GM18907 (cell line): ENCODE data around the gene CREBBP.
"Not testable (repeated sequence)": the region's sequence is repeated elsewhere in the genome, so short reads cannot be mapped to it uniquely, and the experiment has no call there.

Experiments
- ATAC-seq: cut with Tn5 transposase; IDR thresholded peaks from one replicate; pipeline ENCODE4 v1.9.1; 2021; ENCODE audit warnings: mild to moderate bottlenecking, moderate library complexity; ENCODE audit not compliant: unreplicated experiment

Gene CREBBP

GRCh38 chr16:3880623-3881498 is at the start of gene CREBBP:
TSS of gene CREBBP (minus strand) at chr16:3880713. CDS start at chr16:3879916, 797 bp downstream.
- ATAC-seq: peak; percentile 79

GRCh38 chr16:3927147-3927546 is 46.6 kb upstream of the CREBBP start:
- ATAC-seq: not testable (repeated sequence)

GRCh38 chr16:3924763-3925162 is 44.2 kb upstream of the CREBBP start:
- no peak for ATAC-seq

GRCh38 chr16:3922241-3922640 is 41.7 kb upstream of the CREBBP start:
- no peak for ATAC-seq

GRCh38 chr16:3920206-3920605 is 39.7 kb upstream of the CREBBP start:
- no peak for ATAC-seq

- ATAC-seq: no peak
These were observed 38.9 kb upstream of the CREBBP start for GRCh38 chr16:3919413-3919812.

GRCh38 chr16:3915426-3916260 is 35.1 kb upstream of the CREBBP start:
- no peak for ATAC-seq

- ATAC-seq: no peak
These were observed 32.4 kb upstream of the CREBBP start for GRCh38 chr16:3912897-3913296.

- no peak for ATAC-seq
These were observed 31.9 kb upstream of the CREBBP start for GRCh38 chr16:3912373-3912772.

GRCh38 chr16:3911741-3912140 is 31.2 kb upstream of the CREBBP start:
- ATAC-seq: not testable (repeated sequence)

- ATAC-seq: no peak
These were observed 29.5 kb upstream of the CREBBP start for GRCh38 chr16:3909791-3910583.

- ATAC-seq: no peak
These were observed 28.5 kb upstream of the CREBBP start for GRCh38 chr16:3908951-3909437.

GRCh38 chr16:3907586-3907985 is 27.1 kb upstream of the CREBBP start:
- no peak for ATAC-seq

GRCh38 chr16:3906363-3906762 is 25.9 kb upstream of the CREBBP start:
- ATAC-seq: no peak

- ATAC-seq: no peak
These were observed 24.4 kb upstream of the CREBBP start for GRCh38 chr16:3904875-3905274.

GRCh38 chr16:3890091-3890490 is 9.6 kb upstream of the CREBBP start:
- no peak for ATAC-seq

- ATAC-seq: no peak
These were observed 8.5 kb upstream of the CREBBP start for GRCh38 chr16:3889059-3889458.

- ATAC-seq: not testable (repeated sequence)
These were observed 5.5 kb upstream of the CREBBP start for GRCh38 chr16:3885999-3886398.

- ATAC-seq: no peak
These were observed 3.9 kb upstream of the CREBBP start for GRCh38 chr16:3884398-3884797.

GRCh38 chr16:3882531-3882930 is 2.0 kb upstream of the CREBBP start:
- ATAC-seq: no peak

GRCh38 chr16:3881499-3881990 is 1.0 kb upstream of the CREBBP start:
- no peak for ATAC-seq
